Peyer's patch (tissue), 4 donors: ENCODE measurements around the gene RNF150.

Experiments used
- CTCF ChIP-seq, 6 experiments: fragments of 450-650 bp in 4 of 6; fragments of 200-600 bp in 2 of 6; sonication (generic) in 1 of 6; IDR thresholded peaks; one replicate each; pipeline ENCODE4 v1.5.1; 2017 to 2019; ENCODE audit warnings: antibody characterized with exemption in 6 of 6, mild to moderate bottlenecking in 3 of 6, moderate library complexity in 1 of 6
- POLR2A ChIP-seq, 2 donors: fragments of 450-650 bp; IDR thresholded peaks; one replicate each; pipeline ENCODE4 v1.5.1; 2017; ENCODE audit warnings: antibody characterized with exemption in 2 of 2, mild to moderate bottlenecking in 2 of 2, moderate library complexity in 2 of 2

DNA sequence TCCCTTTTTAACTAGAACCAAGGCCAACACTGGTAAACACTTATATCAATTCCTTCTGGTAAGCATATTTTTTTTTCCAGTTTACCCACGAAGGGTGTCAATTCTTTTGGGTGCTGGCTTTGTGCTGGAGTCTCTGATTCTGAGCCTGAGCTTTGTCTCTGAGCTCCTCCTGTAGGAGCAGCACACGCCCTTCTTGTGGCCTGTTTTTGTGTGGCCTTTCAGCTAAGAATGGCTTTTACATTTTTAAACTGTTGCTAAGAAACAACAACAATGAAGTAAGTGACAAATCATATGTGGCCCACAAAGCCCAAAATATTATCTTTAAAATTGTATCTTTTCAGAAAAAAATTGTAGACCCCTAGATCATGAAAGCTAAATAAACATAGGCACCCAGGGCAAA is 279.1 kb downstream of the RNF150 start:
- TF ChIP-seq CTCF (IDR thresholded peaks at IDR 0.05) (no peak), POLR2A (IDR thresholded peaks at IDR 0.05) (no peak)
